HG03521 (cell line): ENCODE measurements around the gene SETDB1.
"Not testable (repeated sequence)": the region's sequence is repeated elsewhere in the genome, so short reads cannot be mapped to it uniquely, and the experiment has no call there.

ENCODE experiments used
- ATAC-seq: cut with Tn5 transposase; IDR thresholded peaks from one replicate; pipeline ENCODE4 v1.9.1; 2021; ENCODE audit warnings: mild to moderate bottlenecking, moderate library complexity; ENCODE audit not compliant: unreplicated experiment

Gene SETDB1

DNA sequence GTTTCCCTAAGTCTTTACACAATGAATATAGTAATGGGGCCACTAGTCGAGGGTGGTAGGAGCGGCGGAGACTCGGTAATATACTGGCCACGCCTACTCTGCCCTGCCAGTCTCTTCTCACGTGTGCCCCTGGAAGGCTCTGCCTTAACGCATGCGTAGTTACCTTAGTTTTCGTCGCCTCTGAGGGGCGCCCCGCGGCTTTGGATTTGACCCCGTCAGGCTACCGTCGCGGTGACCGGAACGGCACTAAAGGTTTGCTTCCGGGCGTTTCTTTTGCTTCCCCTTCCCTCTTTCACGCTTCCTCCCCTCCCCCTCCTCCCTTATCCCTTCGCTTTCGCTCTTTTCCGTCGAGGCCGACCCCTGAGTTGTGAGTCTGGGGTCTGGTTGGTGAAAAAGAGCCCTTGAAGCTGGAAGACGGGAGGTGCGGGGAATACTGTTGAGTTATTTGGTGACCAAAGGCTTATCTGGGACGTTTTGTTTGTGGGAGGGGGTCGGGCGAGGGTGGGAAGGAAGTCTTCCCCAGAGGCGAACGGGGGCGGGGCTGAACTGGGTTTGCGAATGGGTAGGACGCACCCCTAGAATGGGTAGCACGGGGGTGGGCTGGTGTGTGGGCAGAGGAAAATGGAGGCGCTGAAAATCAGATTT, at the start of gene SETDB1:
Gene SETDB1, plus strand, starts transcription at position 267 of the 645 bp plus-strand sequence. CDS start 1,352 bp downstream, outside the sequence.
- ATAC-seq: peak; percentile 88

DNA sequence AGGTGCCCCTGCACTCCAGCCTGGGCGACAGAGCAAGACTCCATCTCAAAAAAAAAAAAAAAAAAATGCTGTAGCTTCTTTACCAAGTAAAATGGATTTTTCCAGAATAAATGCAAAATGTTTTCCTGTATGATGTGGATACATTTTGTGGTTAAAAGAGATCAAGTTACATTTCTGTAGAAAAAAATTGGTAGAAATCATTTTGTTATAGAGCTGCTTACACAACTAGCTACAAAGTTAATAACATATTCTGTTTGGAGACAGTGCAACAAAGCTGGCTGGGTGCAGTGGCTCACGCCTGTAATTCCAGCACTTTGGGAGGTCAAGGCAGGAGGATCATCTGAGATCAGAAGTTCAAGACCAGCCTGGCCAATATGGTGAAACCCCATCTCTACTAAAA, 47.2 kb upstream of the SETDB1 start:
- ATAC-seq: not testable (repeated sequence)

DNA sequence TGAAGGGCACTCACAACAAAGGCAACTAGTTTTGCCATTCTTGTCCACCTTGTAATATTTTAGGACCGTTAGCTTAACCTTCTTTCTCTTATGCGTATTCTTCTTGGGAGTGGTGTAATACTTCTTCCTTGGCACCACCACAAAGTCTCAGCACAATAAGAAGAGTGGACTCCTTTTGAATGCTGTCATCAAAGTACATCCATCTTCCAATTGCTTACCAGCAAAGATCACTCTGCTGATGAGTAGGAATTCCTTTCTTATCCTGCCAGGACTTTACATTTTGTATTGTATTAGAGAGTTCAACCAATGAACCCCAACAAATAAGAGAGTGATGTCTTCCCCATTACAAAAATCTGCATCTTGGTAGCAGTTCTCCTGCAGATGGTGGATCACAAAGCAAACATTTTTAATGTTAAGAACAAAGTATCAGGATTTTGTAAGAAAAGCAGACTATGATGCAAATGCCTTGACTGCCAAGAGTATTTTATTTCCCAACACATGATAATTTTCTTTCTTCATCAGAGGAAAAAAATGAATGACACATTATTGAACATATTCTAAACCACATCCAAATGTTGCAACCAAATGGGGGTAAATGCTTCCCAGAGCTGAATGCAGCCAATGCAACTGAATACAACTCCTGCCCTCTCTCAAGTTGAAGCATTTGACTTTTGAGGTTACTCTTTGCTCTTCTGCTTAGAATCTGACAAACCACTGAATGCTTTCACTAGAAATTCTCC, 44.7 kb upstream of the SETDB1 start:
- ATAC-seq: no peak

DNA sequence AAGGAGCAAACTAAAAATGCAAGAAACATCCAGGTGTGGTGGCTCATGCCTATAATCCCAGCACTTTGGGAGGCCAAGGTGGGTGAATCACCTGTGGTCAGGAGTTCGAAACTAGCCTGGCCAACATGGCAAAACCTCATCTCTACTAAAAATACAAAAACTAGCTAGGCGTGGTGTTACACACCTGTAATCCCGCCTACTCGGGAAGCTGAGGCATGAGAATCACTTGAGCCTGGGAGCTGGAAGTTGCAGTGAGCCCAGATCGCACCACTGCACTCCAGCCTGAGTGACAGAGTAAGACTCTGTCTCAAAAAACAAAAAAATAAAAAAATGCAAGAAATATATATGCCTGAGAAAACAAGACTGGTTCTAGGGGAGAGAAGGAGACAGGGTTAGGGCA, 43.0 kb upstream of the SETDB1 start:
- not testable (repeated sequence) for ATAC-seq

DNA sequence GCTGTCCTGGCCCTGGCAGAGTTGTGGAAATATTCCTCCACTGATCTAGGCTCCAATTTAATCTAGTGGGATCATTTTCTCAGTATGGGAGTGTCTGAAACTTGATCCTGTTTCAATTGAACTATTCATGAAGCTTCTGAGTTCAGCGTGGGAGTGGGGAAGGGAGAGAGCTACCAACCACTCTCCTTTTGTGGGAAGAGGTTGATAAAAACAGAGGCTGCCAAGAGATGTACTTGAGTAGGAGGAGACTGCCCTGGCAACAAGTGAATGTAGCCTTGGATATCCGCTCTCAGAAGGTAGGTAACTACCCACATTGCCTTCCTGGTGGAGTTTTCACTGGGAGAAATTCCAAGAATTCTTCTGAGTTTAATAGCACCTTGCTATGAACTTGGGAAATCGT, 39.1 kb upstream of the SETDB1 start, which contains the start of gene CTXND2:
Gene CTXND2, plus strand, starts transcription at position 119 of the 400 bp plus-strand sequence. CDS start 25,179 bp downstream, outside the sequence.
- no peak for ATAC-seq

GRCh38 chr1:150888727-150889126, 37.4 kb upstream of the SETDB1 start:
- no peak for ATAC-seq

- ATAC-seq: no peak
Observed at GRCh38 chr1:150890033-150890416, 36.1 kb upstream of the SETDB1 start.

GRCh38 chr1:150893336-150893913, 32.7 kb upstream of the SETDB1 start:
- no peak for ATAC-seq

- no peak for ATAC-seq
Observed at GRCh38 chr1:150895618-150896017, 30.5 kb upstream of the SETDB1 start.

GRCh38 chr1:150899795-150900194, 26.4 kb upstream of the SETDB1 start:
- not testable (repeated sequence) for ATAC-seq

- no peak for ATAC-seq
Observed at GRCh38 chr1:150902346-150902745, 23.8 kb upstream of the SETDB1 start.

DNA sequence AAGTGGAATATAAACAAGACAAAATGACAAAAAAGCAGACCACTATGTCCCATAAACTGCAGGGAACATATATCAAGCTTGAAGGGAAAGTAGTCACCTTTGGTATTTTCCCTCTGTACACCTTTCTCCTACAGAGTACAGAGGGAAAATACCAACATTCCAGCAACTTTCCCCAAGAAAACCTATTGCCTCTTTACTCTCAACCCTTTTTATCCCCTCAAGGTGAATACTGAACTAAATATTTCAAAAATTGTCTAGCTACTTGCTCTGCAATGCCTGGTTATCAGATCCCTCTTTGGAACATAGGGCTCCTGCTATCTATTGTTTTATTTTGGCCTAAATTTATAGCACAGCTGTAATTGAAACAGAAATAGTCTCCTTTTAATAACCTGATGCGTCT, 23.4 kb upstream of the SETDB1 start:
- ATAC-seq: no peak

GRCh38 chr1:150905301-150905700, 20.9 kb upstream of the SETDB1 start:
- ATAC-seq: no peak

DNA sequence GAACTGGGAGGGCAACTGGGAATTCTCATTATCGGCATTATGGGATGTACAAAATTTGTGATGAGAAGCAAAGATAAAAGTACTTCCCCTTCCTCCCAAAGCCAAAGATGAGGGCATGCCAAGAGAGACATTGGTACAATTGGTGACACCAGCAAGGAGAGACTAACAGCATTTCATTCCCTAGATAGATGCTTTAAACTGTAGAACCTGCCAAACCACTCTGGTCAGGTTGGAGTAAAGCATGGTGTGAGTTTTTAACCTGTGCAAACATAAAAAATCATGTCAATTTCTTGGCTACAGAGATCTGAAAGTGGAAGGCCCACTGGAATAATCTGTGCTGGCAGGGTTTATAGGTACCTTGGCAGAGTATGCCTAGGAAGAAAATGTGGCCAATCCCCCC, 19.8 kb upstream of the SETDB1 start:
- no peak for ATAC-seq

- no peak for ATAC-seq
Observed at GRCh38 chr1:150906813-150907212, 19.4 kb upstream of the SETDB1 start.

GRCh38 chr1:150909585-150910180, 16.5 kb upstream of the SETDB1 start:
- no peak for ATAC-seq

DNA sequence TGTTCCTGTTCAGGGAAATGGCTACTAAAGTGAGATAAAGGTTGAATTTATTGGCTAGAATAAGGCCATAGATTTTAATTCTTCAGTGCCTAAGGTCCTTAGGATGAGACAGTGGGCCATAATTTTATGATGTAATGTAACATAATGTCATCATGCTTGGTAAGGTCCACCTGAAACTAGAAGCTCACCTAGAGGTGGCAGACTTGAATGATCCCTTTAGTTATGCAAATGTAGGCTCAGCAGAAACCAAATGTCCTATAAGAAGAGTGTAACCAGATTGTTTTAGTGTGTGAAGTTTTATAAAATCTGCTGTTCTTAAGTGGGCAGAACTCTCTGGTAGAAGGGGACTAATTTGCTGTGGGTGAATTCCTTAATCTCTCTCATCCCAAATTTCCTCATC, 13.5 kb upstream of the SETDB1 start:
- no peak for ATAC-seq

DNA sequence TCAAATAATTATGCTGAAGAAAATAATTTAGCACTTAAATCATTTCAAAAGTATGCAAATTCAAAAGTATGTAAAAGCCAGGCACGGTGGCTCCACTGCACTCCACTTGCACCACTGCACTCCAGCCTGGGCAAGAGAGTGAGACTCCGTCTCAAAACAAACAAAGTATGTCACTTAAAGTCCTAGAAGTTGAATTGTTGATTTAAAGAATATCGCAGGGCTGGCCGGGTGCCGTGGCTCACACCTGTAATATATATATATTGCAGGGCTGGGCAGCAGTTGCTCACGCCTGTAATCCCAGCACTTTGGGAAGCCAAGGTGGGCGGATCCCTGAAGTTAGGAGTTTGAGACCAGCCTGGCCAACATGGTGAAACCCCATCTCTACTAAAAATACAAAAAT, 8.8 kb upstream of the SETDB1 start:
- ATAC-seq: no peak

DNA sequence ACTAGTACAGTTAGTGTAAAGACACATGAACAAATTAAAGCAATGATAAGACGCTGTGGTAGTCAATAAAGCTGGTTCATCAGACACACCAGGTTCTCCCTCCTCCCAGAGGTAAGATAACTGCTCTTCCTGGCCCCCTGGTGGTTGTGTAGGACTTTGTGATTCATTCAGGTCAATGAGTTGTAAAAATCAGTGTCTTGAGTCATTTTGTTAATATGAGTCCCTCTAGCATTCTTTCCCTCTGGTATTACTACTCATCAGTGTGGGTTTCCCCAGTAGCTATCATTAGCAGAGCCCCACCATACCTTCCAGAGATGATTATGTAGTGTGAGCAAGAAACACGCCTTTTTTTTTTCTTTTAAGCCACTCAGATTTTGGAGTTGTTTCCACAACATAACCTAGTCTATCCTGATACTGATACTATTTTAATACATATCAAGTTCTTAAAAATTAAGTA, 3.6 kb upstream of the SETDB1 start:
- ATAC-seq: peak; percentile 30

- no peak for ATAC-seq
Observed at GRCh38 chr1:150925080-150925479, 1.1 kb upstream of the SETDB1 start.

GRCh38 chr1:150927624-150928023, 1.5 kb downstream of the SETDB1 start:
- ATAC-seq: no peak

DNA sequence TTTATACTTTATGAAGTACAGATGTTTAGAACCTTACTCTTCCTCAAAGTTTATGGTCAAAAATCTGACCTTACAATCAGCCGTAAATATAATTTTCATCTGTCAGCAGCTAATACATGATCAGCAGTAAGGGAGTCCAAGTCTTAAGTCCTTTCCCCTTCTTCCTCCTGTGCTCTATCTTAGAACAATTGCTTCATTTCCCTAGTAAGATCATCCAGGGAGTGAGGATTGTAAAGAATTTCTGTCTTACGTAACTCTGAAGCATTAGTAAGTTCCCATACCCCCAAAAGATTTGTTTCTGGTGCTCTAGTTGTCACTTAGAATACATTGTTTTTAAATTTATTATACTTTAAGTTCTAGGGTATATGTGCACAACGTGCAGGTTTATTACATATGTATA, 2.1 kb downstream of the SETDB1 start:
- no peak for ATAC-seq
